Endothelial cell (in vitro differentiated cells): ENCODE data around the gene ASCC1. TPM values are rescaled to one million over a fixed set of nuclear protein-coding genes. Genes with fewer than 3 reads are reported as not detected.
A peak's percentile ranks its signal among the peaks of the same experiment; 100 is the strongest.

Experiments
- DNase-seq: peaks from one replicate; pipeline ENCODE4 v3.0.0; 2021; ENCODE audit warnings: low spot score
- H3K27ac Mint-ChIP-seq: one replicate; pipeline ENCODE4 v1.8.0; 2021; ENCODE audit warnings: mixed read lengths, inconsistent platforms; ENCODE audit not compliant: unreplicated experiment
- H3K27me3 Mint-ChIP-seq: one replicate; pipeline ENCODE4 v1.8.0; 2021; ENCODE audit warnings: mild to moderate bottlenecking, moderate library complexity, mixed read lengths, inconsistent platforms; ENCODE audit not compliant: unreplicated experiment
- H3K36me3 Mint-ChIP-seq: one replicate; pipeline ENCODE4 v1.8.0; 2021; ENCODE audit warnings: mild to moderate bottlenecking, low read depth, mixed read lengths, inconsistent platforms; ENCODE audit not compliant: unreplicated experiment
- H3K4me1 Mint-ChIP-seq: one replicate; pipeline ENCODE4 v1.8.0; 2021; ENCODE audit warnings: mild to moderate bottlenecking, mixed read lengths, inconsistent platforms; ENCODE audit not compliant: unreplicated experiment
- H3K4me3 Mint-ChIP-seq: one replicate; pipeline ENCODE4 v1.8.0; 2021; ENCODE audit warnings: mild to moderate bottlenecking, mixed read lengths, inconsistent platforms; ENCODE audit not compliant: unreplicated experiment
- H3K9me3 Mint-ChIP-seq: one replicate; pipeline ENCODE4 v1.8.0; 2021; ENCODE audit warnings: mixed read lengths, inconsistent platforms; ENCODE audit not compliant: unreplicated experiment
- CTCF ChIP-seq: fragments of 200-600 bp; sonication (generic); IDR thresholded peaks from one replicate; pipeline ENCODE4 v1.5.0; 2021; ENCODE audit warnings: antibody characterized with exemption; ENCODE audit not compliant: unreplicated experiment
- total RNA-seq: library from RNA; stranded (reverse); fragmentation: NEBNext Ultra II Directional; extraction: Animal tissue kit (Norgen Biotek cat#: 25700); gene quantifications from one replicate; pipeline ENCODE4 v1.2.1, GENCODE V29; 2021; ENCODE audit not compliant: unreplicated experiment

ASCC1 gene
- total RNA-seq, 1 donor from 2014 or later = 32.1 TPM

GRCh38 chr10:72194949-72195348, 21.1 kb downstream of the ASCC1 start:
- Mint-ChIP-seq H3K27me3 (no peaks in the 10 kb centered on the region), H3K9me3 (no peaks in the 10 kb centered on the region), H3K4me1 (no peaks in the 10 kb centered on the region), H3K27ac (no peak overlapping the region), H3K36me3 (peaks cover 7% of the 10 kb centered on the region), H3K4me3 (no peak overlapping the region)
- no peak for TF ChIP-seq CTCF
- DNase-seq = no peak

GRCh38 chr10:72186982-72187330, 29.1 kb downstream of the ASCC1 start:
- H3K9me3 Mint-ChIP-seq = no peaks in the 10 kb centered on the region
- no peak for DNase-seq
- no peaks in the 10 kb centered on the region for H3K4me1 Mint-ChIP-seq
- no peak overlapping the region for H3K4me3 Mint-ChIP-seq
- no peak overlapping the region for H3K27ac Mint-ChIP-seq
- no peaks in the 10 kb centered on the region for H3K27me3 Mint-ChIP-seq
- peaks cover 30% of the 10 kb centered on the region for H3K36me3 Mint-ChIP-seq
- no peak for TF ChIP-seq CTCF

- no peak for DNase-seq
- Mint-ChIP-seq H3K4me3 (no peak overlapping the region), H3K27ac (peak overlapping the region; percentile 53), H3K9me3 (no peaks in the 10 kb centered on the region), H3K4me1 (no peaks in the 10 kb centered on the region), H3K36me3 (peaks cover 33% of the 10 kb centered on the region), H3K27me3 (no peaks in the 10 kb centered on the region)
- TF ChIP-seq CTCF = no peak
These were observed 29.7 kb downstream of the ASCC1 start for GRCh38 chr10:72186258-72186981.

GRCh38 chr10:72184156-72184555, 31.9 kb downstream of the ASCC1 start:
- no peak for TF ChIP-seq CTCF
- H3K27me3 Mint-ChIP-seq = no peaks in the 10 kb centered on the region
- H3K4me3 Mint-ChIP-seq = no peak overlapping the region
- no peaks in the 10 kb centered on the region for H3K9me3 Mint-ChIP-seq
- no peak overlapping the region for H3K27ac Mint-ChIP-seq
- no peaks in the 10 kb centered on the region for H3K4me1 Mint-ChIP-seq
- H3K36me3 Mint-ChIP-seq = peaks cover 33% of the 10 kb centered on the region
- no peak for DNase-seq

GRCh38 chr10:72177454-72177853, 38.6 kb downstream of the ASCC1 start:
- TF ChIP-seq CTCF = no peak
- no peak overlapping the region for H3K27ac Mint-ChIP-seq
- H3K9me3 Mint-ChIP-seq = no peaks in the 10 kb centered on the region
- H3K36me3 Mint-ChIP-seq = peaks cover 14% of the 10 kb centered on the region
- DNase-seq = no peak
- H3K4me1 Mint-ChIP-seq = no peaks in the 10 kb centered on the region
- H3K4me3 Mint-ChIP-seq = no peak overlapping the region
- no peaks in the 10 kb centered on the region for H3K27me3 Mint-ChIP-seq
